HFF-Myc (cell line): ENCODE results near the gene YEATS4.

Experiments
- DNase-seq: peaks from one replicate; pipeline ENCODE4 v3.0.0-alpha.2; 2011; ENCODE audit warnings: low read depth; ENCODE audit errors: extremely low read depth
- H3K4me3 ChIP-seq: replicated peaks from 2 replicates; pipeline ENCODE4 v1.5.1; 2011; ENCODE audit warnings: low read depth, mild to moderate bottlenecking, control low read depth, low read length
- CTCF ChIP-seq: IDR thresholded peaks from 2 replicates; pipeline ENCODE4 v1.5.1; 2012; ENCODE audit warnings: mild to moderate bottlenecking, low read depth, low read length, control low read depth; ENCODE audit errors: missing control alignments

YEATS4 gene

GRCh38 chr12:69438539-69438938, 79.0 kb downstream of the YEATS4 start:
- TF ChIP-seq CTCF = no peak
- no peak overlapping the region for H3K4me3 ChIP-seq
- no peak for DNase-seq

- no peak for TF ChIP-seq CTCF
Observed at GRCh38 chr12:69440016-69440415, 80.5 kb downstream of the YEATS4 start.

More at GRCh38 chr12:69440016-69440415, 80.5 kb downstream of the YEATS4 start:
- H3K4me3 ChIP-seq = no peak overlapping the region
- no peak for DNase-seq
